Fibroblast of pulmonary artery (primary cell): ENCODE measurements around the gene VRK3.

Source experiments
- DNase-seq: peaks from one replicate; pipeline ENCODE4 v3.0.0-alpha.2; 2010; ENCODE audit warnings: low read depth
- H3K4me3 ChIP-seq: replicated peaks from 2 replicates; pipeline ENCODE4 v1.5.1; 2011; ENCODE audit warnings: low read depth, mild to moderate bottlenecking, control low read depth, low read length, moderate library complexity
- CTCF ChIP-seq: IDR thresholded peaks from 2 replicates; pipeline ENCODE4 v1.5.1; 2011; ENCODE audit warnings: mild to moderate bottlenecking, control low read depth, low read length, inconsistent platforms; ENCODE audit errors: missing control alignments

Gene VRK3

GRCh38 chr19:49939721-49940481 is 85.3 kb downstream of the VRK3 start:
- DNase-seq: no peak
- H3K4me3 ChIP-seq: no peak overlapping the region
- no peak for TF ChIP-seq CTCF

- no peak overlapping the region for H3K4me3 ChIP-seq
- no peak for DNase-seq
- no peak for TF ChIP-seq CTCF
Observed at GRCh38 chr19:49938662-49939061, 86.5 kb downstream of the VRK3 start.

- H3K4me3 ChIP-seq: peak overlapping the region; percentile 21
- TF ChIP-seq CTCF: peak; percentile 96
- peak; percentile 75 for DNase-seq
Observed at GRCh38 chr19:49937750-49938381, 87.3 kb downstream of the VRK3 start.

GRCh38 chr19:49936549-49936948 is 88.6 kb downstream of the VRK3 start:
- H3K4me3 ChIP-seq: no peak overlapping the region
- no peak for DNase-seq
- TF ChIP-seq CTCF: no peak

DNA sequence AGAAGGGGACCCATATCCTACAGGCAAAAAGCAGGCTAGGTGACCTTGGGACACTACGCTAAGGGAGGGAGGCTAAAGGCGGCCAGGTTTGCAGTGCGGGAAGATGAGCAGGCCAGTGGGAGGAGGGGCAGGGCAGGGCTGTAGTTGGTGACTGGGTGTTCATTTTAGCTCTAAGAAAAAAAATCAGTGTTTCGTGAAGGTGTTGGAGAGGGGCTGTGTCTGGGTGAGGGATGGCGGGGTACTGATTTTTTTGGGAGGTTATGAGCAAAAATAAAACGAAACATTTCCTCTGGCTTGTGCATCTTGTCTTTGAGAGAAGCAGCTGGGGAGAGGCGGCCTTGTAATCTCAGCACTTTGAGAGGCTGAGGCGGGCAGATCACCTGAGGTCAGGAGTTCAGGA is 91.5 kb downstream of the VRK3 start:
- DNase-seq: no peak
- H3K4me3 ChIP-seq: no peak overlapping the region
- TF ChIP-seq CTCF: no peak

- TF ChIP-seq CTCF: no peak
- H3K4me3 ChIP-seq: no peak overlapping the region
- DNase-seq: no peak
Observed at GRCh38 chr19:49932731-49933131, 92.4 kb downstream of the VRK3 start.
